HL-60 (cell line): ENCODE measurements around the gene IRX2.

Source experiments
- DNase-seq, 2 experiments: peaks; one replicate each; pipeline ENCODE4 v3.0.0-alpha.2; 2010 to 2020; ENCODE audit warnings: low read depth in 1 of 2, low spot score in 1 of 2
- H3K27ac ChIP-seq: fragments of 250-450 bp; sonication (Bioruptor Pico); replicated peaks from 2 replicates; pipeline ENCODE4 v1.5.1; 2020; ENCODE audit warnings: mild to moderate bottlenecking, moderate library complexity
- H3K27me3 ChIP-seq: fragments of 250-450 bp; sonication (Bioruptor Pico); 2 replicates; pipeline ENCODE4 v1.5.1; 2021; ENCODE audit warnings: mild to moderate bottlenecking, moderate library complexity; ENCODE audit not compliant: insufficient read depth, poor library complexity, severe bottlenecking
- H3K4me3 ChIP-seq: replicated peaks from 2 replicates; pipeline ENCODE4 v1.5.1; 2011; ENCODE audit warnings: mild to moderate bottlenecking, control low read depth, low read length; ENCODE audit not compliant: insufficient read depth
- GABPA ChIP-seq: IDR thresholded peaks from 2 replicates; pipeline ENCODE4 v1.6.1; 2012; ENCODE audit warnings: low read depth
- POLR2AphosphoS5 ChIP-seq: IDR thresholded peaks from 2 replicates; pipeline ENCODE4 v1.6.1; 2012; ENCODE audit warnings: low read depth
- SPI1 ChIP-seq: IDR thresholded peaks from 2 replicates; pipeline ENCODE4 v1.6.1; 2012; ENCODE audit warnings: low read depth, mild to moderate bottlenecking, borderline replicate concordance
- TF ChIP-seq, protein P1 (sequence below): IDR thresholded peaks from one replicate; pipeline ENCODE4 v1.5.1; 2011; ENCODE audit warnings: low read length, control low read depth, inconsistent platforms; ENCODE audit not compliant: insufficient read depth
- TF ChIP-seq, protein P2 (sequence below): IDR thresholded peaks from 2 replicates; pipeline ENCODE4 v1.6.1; 2012; ENCODE audit warnings: low read depth; ENCODE audit not compliant: insufficient replicate concordance

IRX2 gene

DNA sequence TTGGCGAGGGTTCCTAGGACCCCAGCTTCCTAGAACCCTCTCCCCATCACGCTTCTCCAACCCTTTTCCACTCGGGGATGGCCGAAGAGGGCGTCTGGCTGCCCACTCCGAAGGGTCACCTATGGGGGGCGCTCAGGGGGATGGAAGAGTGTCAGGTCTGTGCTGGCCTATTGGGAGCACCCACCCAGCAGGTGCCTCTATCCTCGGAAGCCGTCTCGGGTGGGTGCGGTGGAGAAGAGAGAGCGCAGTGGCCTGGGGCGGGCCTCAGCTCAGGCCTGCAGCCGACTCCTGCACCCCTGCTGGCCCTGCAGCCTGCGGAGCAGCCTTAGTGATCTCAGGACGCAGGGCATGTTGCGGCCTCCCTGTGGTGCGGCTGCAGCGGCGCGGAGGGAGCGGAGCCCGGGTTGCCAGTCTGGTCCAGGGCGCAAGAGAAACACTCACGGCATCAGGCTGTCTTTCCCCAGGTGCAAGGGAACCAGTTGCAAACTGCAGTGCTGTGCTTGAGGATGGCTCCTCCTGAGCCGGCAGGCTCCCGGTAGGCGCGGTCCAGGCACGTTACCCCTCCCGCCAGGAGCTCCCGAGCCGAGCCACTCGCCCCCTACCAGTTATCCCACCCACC is 1.5 kb upstream of the IRX2 start:
- Histone ChIP-seq H3K27ac (no peak overlapping the region), H3K4me3 (no peak overlapping the region), H3K27me3 (peaks cover 44% of the 10 kb centered on the region)
- TF ChIP-seq, protein P1, sequence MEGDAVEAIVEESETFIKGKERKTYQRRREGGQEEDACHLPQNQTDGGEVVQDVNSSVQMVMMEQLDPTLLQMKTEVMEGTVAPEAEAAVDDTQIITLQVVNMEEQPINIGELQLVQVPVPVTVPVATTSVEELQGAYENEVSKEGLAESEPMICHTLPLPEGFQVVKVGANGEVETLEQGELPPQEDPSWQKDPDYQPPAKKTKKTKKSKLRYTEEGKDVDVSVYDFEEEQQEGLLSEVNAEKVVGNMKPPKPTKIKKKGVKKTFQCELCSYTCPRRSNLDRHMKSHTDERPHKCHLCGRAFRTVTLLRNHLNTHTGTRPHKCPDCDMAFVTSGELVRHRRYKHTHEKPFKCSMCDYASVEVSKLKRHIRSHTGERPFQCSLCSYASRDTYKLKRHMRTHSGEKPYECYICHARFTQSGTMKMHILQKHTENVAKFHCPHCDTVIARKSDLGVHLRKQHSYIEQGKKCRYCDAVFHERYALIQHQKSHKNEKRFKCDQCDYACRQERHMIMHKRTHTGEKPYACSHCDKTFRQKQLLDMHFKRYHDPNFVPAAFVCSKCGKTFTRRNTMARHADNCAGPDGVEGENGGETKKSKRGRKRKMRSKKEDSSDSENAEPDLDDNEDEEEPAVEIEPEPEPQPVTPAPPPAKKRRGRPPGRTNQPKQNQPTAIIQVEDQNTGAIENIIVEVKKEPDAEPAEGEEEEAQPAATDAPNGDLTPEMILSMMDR, result no peak
- TF ChIP-seq SPI1 (no peak), GABPA (no peak), POLR2AphosphoS5 (no peak)
- TF ChIP-seq, protein P2, sequence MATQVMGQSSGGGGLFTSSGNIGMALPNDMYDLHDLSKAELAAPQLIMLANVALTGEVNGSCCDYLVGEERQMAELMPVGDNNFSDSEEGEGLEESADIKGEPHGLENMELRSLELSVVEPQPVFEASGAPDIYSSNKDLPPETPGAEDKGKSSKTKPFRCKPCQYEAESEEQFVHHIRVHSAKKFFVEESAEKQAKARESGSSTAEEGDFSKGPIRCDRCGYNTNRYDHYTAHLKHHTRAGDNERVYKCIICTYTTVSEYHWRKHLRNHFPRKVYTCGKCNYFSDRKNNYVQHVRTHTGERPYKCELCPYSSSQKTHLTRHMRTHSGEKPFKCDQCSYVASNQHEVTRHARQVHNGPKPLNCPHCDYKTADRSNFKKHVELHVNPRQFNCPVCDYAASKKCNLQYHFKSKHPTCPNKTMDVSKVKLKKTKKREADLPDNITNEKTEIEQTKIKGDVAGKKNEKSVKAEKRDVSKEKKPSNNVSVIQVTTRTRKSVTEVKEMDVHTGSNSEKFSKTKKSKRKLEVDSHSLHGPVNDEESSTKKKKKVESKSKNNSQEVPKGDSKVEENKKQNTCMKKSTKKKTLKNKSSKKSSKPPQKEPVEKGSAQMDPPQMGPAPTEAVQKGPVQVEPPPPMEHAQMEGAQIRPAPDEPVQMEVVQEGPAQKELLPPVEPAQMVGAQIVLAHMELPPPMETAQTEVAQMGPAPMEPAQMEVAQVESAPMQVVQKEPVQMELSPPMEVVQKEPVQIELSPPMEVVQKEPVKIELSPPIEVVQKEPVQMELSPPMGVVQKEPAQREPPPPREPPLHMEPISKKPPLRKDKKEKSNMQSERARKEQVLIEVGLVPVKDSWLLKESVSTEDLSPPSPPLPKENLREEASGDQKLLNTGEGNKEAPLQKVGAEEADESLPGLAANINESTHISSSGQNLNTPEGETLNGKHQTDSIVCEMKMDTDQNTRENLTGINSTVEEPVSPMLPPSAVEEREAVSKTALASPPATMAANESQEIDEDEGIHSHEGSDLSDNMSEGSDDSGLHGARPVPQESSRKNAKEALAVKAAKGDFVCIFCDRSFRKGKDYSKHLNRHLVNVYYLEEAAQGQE, result no peak
- no peak for DNase-seq

DNA sequence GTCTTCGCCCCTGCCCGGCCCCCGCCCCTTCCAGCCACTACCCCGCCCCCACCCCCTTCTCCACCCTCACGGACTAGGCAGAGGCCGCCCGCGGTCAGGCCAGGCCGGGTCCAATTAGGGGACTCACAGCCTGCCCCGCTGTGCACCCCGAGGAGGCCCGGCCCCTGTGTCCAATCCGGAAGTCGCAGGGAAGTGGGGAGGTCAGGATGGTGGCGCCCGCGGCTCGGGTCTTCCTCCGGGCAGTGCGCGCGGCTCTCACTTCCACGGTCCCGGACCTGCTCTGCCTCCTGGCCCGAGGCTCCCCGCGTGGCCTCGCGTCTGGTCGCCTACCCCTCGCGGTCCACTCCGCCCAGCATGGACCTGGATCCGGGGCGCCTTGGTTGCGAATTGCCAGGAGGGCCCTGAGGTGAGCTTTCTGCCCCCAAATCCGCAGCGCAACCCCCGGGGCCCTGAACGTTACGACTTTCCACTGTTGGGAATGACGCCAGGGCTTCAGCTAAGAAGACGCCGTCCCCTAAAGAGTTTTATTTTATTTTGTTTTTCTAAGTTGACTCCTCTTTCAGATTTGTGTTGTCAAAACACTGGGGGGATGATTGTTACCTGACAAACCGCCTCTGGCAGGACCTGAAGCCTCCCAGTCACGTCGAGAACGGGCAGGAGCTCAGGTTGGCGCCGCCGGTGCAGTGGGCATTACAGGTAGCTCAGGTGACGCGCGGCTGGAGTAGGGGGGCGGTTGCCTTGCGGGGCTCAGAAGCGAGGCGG is 763 bp upstream of the IRX2 start:
- Histone ChIP-seq H3K4me3 (no peak overlapping the region), H3K27me3 (peaks cover 44% of the 10 kb centered on the region), H3K27ac (no peak overlapping the region)
- TF ChIP-seq, protein P2, result no peak
- TF ChIP-seq SPI1, result no peak
- TF ChIP-seq POLR2AphosphoS5, result no peak
- TF ChIP-seq, protein P1, result no peak
- TF ChIP-seq GABPA, result no peak
- DNase-seq, result no peak

DNA sequence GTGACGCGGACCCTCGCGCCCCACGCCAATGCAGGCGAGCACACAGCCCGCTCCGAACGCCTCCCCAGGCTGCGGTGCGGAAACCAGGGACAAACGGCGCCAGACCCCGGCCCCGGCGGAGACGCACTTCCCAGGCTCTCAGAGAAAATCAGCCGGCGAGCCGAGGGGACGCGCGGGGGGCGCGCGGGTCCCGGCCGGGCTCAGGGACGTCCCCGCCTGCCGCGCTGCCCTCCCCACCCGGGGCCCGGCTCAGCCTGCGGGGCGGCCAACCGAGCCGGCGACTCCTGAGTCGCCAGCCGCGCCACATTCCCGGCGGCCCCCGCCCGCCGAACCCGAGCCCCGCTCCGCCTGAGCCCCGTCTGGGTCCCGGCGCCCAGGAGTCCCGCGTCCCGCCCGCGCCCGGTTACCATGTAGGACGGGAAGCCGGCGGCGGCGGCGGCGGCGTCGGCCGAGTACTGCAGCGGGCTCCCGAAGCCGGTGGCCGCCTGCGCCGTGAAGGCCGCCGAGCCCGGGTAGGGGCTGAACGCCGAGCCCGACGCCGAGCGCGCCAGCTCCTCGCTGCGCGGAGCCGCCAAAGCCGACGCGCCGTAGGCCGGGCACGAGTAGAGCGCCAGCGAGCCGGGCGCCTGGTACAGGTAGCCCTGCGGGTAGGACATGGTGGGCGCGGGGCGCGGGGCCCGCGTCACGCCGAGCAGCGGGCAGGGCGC is 566 bp downstream of the IRX2 start:
- Histone ChIP-seq H3K27ac (no peak overlapping the region), H3K27me3 (peaks cover 36% of the 10 kb centered on the region), H3K4me3 (no peak overlapping the region)
- DNase-seq, result no peak
- TF ChIP-seq, protein P2, result no peak
- TF ChIP-seq SPI1 (no peak), GABPA (no peak), POLR2AphosphoS5 (no peak)
- TF ChIP-seq, protein P1, result no peak
